ENCODE data around the gene TCF7. TPM values are rescaled to one million over a fixed set of nuclear protein-coding genes. Genes with fewer than 3 reads are reported as not detected.

Gene TCF7
- total and polyA plus RNA-seq, 2 of the 13 experiments (the other 11 are each of a cell fraction or from before 2014, with no cell fraction given): 6.3 to 6.8 TPM

- no peak for TF ChIP-seq CEBPZ (IDR thresholded peaks at IDR 0.05; ENCODE audit: low read length)
- peak; percentile 95 for TF ChIP-seq TFAP4 (IDR thresholded peaks at IDR 0.05; ENCODE audit: borderline replicate concordance, low read depth)
- TF ChIP-seq ZNF460 (CRISPR knock-in tag; IDR thresholded peaks at IDR 0.05; ENCODE audit: borderline replicate concordance): peak; percentile 36; the same call in 1 of the 2 replicates
- TF ChIP-seq ZNF883 (CRISPR knock-in tag; IDR thresholded peaks at IDR 0.05; ENCODE audit: not compliant biosample characterization): peak; percentile 43
- TF ChIP-seq, protein P1, sequence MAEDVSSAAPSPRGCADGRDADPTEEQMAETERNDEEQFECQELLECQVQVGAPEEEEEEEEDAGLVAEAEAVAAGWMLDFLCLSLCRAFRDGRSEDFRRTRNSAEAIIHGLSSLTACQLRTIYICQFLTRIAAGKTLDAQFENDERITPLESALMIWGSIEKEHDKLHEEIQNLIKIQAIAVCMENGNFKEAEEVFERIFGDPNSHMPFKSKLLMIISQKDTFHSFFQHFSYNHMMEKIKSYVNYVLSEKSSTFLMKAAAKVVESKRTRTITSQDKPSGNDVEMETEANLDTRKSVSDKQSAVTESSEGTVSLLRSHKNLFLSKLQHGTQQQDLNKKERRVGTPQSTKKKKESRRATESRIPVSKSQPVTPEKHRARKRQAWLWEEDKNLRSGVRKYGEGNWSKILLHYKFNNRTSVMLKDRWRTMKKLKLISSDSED (CRISPR knock-in tag; IDR thresholded peaks at IDR 0.05): no peak
- TF ChIP-seq, protein P2, sequence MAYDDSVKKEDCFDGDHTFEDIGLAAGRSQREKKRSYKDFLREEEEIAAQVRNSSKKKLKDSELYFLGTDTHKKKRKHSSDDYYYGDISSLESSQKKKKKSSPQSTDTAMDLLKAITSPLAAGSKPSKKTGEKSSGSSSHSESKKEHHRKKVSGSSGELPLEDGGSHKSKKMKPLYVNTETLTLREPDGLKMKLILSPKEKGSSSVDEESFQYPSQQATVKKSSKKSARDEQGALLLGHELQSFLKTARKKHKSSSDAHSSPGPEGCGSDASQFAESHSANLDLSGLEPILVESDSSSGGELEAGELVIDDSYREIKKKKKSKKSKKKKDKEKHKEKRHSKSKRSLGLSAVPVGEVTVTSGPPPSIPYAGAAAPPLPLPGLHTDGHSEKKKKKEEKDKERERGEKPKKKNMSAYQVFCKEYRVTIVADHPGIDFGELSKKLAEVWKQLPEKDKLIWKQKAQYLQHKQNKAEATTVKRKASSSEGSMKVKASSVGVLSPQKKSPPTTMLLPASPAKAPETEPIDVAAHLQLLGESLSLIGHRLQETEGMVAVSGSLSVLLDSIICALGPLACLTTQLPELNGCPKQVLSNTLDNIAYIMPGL (CRISPR knock-in tag; IDR thresholded peaks at IDR 0.05; ENCODE audit: borderline replicate concordance in 1 of 2, low read depth in 1 of 2): peak; percentile 77; a peak in 3 of 4 replicates
- TF ChIP-seq PAWR (CRISPR knock-in tag; IDR thresholded peaks at IDR 0.05; ENCODE audit: borderline replicate concordance): no peak
- no peak for TF ChIP-seq ZNF569 (CRISPR knock-in tag; IDR thresholded peaks at IDR 0.05; ENCODE audit: borderline replicate concordance)
- peak; percentile 72 for TF ChIP-seq ATF3 (CRISPR knock-in tag; IDR thresholded peaks at IDR 0.05)
- TF ChIP-seq ZMYM3 (CRISPR knock-in tag; IDR thresholded peaks at IDR 0.05): peak; percentile 66; the same call in 1 of the 2 replicates
- TF ChIP-seq ATRX (CRISPR knock-in tag; IDR thresholded peaks at IDR 0.05; ENCODE audit: borderline replicate concordance): no peak
- no peak for TF ChIP-seq ARNT2 (CRISPR knock-in tag; IDR thresholded peaks at IDR 0.05; ENCODE audit: low read depth)
- TF ChIP-seq, protein P3, sequence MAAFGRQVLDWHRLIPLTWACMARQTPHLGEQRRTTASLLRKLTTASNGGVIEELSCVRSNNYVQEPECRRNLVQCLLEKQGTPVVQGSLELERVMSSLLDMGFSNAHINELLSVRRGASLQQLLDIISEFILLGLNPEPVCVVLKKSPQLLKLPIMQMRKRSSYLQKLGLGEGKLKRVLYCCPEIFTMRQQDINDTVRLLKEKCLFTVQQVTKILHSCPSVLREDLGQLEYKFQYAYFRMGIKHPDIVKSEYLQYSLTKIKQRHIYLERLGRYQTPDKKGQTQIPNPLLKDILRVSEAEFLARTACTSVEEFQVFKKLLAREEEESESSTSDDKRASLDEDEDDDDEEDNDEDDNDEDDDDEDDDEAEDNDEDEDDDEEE (CRISPR knock-in tag; IDR thresholded peaks at IDR 0.05): 0 out of 2 replicates have a peak, but pooled peaks have one; percentile 33
- 0 out of 2 replicates have a peak, but pooled peaks have one; percentile 74 for TF ChIP-seq DZIP1 (CRISPR knock-in tag; IDR thresholded peaks at IDR 0.05)
These were observed 43.5 kb upstream of the TCF7 start (continued) for GRCh38 chr5:134070725-134071613.

All from HepG2 (cell line).